ENCODE measurements around the gene ASMTL.
"Not testable (repeated sequence)": the region's sequence is repeated elsewhere in the genome, so short reads cannot be mapped to it uniquely, and the experiment has no call there.

The ASMTL gene

DNA sequence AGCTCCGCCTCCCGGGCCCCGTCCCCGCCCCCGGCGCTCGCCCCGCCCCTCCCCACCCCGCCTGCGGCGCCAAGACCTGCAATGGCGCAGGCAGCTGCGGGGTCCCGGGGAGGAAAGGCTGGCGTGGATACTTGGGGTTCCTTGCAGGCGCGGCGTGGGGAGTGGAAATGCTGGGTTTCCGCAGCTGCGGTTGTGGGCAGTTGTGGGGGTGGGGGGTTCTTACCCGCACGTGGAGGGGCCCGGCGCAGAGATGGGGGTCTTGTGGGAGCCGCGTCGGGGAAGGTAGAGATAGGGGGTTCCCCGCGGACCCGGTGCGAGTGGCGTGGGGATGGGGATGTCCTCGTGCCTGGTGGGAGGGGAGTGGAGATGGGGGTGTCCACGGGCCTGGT lies 680 bp upstream of the ASMTL start:
- DNase-seq = no peak

DNA sequence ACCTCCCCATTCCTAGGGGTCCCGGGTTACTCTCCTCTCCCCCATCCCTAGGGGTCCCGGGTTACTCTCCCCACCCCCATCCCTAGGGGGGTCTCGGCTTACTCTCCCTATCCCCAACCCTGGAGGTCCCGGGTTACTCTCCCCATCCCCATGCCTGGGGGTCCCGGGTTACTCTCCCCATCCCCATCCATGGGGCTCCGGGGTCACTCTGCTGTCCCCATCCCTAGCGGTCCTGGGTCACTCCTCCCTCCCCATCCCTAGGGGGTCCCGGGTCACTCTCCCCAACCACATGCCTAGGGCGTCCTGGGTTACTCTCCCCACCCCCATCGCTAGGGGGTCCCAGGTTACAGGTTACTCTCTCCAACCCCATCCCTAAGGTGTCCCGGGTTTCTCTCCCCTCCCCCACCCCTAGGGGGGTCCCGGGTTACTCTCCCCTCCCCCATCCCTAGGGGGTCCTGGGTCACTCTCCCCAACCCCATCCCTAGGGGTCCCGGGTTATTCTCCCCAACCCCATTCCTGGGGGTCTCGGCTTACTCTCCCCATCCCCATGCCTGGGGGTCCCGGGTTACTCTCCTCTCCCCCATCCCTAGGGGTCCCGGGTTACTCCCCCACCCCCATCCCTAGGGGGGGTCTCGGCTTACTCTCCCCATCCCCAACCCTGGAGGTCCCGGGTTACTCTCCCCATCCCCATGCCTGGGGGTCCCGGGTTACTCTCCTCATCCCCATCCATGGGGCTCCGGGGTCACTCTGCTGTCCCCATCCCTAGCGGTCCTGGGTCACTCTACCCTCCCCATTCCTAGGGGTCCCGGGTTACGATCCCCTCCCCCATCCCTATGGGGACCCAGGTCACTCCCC lies 821 bp downstream of the ASMTL start:
- DNase-seq = no peak

DNA sequence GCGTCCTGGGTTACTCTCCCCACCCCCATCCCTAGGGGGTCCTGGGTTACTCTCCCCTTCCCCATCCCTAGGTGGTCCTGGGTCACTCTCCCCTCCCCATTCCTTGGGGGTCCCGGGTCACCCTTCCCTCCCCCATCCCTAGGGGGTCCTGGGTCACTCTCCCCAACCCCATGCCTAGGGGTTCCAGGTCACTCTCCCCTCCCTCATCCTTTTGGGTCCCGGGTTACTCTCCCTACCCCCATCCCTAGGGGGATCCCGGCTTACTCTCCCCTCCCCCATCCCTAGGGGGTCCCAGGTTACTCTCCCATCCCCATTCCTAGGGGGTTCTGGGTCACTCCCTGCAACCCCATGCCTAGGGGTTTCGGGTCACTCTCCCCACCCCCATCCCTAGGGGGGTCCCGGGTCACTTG lies 1.5 kb downstream of the ASMTL start:
- no peak for DNase-seq

DNA sequence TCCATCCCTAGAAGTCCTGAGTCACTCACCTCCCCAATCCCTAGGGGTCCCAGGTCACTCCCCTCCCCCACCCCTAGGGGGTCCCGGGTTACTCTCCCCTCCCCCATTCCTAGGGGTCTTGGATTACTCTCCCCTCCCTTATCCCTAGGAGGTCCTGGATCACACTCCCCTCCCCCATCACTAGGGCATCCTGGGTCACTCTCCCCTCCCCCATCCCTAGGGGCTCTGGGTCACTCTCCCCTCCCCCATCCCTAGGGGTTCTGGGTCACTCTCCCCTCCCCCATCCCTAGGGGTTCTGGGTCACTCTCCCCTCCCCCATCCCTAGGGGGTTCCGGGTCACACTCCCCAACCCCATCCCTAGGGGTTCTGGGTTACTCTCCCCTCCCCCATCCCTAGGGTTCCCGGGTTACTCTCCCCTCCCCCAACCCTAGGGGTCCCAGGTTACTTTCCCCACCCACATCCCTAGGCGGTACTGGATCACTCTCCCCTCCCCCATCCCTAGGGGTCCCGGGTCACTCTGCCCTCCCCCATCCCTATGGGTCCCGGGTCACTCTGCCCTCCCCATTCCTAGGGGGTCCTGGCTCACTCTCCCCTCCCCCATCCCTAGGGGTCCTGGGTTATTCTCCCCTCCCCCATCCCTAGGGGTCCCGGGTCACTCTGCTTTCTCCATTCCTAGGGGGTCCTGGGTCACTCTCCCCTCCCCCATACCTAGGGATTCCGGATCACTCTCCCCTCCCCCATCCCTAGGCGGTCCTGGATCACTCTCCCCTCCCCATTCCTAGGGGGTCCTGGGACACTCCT lies 2.1 kb downstream of the ASMTL start:
- no peak for DNase-seq

DNA sequence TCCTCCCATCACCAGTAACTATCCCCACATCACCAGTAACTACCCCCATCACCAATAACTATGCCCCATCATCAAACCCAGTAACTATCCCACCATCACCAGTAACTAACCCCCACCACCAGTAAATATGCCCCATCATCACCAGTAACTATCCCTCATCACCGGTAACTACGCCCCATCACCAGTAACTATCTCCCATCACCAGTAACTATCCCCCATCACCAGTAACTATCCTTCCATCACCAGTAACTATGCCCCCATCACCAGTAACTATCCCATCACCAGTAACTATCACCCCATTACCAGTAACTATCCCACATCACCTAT lies 2.9 kb downstream of the ASMTL start:
- no peak for DNase-seq

DNA sequence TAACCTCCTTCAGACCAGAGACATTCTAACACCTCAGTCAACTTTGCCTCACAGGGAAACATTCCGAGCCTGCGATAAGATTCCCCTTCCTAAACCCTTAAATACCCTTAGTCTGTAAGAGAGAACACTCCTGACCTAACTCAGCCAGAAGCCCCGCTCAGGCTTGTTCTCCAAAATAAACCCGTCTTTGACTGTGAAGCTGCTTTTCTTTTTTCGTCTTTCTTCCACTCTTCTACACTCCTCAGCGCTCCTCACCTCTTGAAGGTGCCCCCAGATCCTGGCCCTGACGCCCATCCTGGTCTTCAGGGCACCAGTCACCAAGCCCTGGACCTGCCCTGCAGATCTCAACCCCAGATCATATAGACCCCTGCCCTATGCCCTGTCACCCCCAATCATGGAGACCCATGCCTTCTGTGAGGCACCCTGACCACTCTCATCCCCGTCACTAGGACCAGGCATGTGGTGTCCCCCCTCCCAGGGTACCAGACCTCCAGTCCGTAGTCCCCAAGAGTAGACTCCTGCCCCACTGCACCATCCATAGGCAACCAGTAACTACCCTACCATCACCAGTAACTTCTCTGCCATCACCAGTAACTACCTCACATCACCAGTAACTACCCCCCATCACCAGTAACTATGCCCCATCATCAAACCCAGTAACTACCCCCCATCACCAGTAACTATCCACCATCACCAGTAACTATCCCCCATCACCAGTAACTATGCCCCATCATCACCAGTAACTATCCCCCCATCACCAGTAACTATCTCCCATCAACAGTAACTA lies 3.5 kb downstream of the ASMTL start:
- DNase-seq = no peak

DNA sequence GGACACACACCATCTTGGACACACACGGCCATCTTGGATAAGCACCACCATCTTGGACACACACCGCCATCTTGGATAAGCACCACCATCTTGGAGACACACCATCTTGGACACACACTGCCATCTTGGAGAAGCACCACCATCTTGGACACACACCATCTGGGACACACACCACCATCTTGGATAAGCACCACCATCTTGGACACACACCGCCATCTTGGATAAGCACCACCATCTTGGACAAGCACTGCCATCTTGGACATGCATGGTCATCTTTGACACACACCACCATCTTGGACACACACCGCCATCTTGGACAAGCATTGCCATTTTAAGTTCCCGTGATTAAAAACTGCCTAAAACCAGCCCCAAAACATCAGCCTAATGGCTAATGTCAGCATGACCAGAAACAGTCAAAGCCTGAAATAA lies 4.1 kb downstream of the ASMTL start:
- DNase-seq = not testable (repeated sequence)

DNA sequence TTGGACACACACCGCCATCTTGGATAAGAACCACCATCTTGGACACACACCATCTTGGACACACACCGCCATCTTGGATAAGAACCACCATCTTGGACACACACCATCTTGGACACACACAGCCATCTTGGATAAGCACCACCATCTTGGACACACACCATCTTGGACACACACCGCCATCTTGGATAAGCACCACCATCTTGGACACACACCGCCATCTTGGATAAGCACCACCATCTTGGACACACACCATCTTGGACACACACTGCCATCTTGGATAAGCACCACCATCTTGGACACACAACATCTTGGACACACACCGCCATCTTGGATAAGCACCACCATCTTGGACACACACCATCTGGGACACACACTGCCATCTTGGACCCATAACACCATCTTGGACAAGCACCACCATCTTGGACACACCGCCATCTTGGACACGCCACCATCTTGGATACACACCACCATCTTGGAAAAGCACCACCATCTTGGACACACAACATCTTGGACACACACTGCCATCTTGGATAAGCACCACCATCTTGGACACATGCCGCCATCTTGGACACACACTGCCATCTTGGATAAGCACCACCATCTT lies 4.6 kb downstream of the ASMTL start:
- not testable (repeated sequence) for DNase-seq

- DNase-seq = not testable (repeated sequence)
These were observed 5.4 kb downstream of the ASMTL start for GRCh38 chrX:1446984-1447968.

- DNase-seq = no peak
These were observed 7.9 kb downstream of the ASMTL start for GRCh38 chrX:1444561-1445500.

DNA sequence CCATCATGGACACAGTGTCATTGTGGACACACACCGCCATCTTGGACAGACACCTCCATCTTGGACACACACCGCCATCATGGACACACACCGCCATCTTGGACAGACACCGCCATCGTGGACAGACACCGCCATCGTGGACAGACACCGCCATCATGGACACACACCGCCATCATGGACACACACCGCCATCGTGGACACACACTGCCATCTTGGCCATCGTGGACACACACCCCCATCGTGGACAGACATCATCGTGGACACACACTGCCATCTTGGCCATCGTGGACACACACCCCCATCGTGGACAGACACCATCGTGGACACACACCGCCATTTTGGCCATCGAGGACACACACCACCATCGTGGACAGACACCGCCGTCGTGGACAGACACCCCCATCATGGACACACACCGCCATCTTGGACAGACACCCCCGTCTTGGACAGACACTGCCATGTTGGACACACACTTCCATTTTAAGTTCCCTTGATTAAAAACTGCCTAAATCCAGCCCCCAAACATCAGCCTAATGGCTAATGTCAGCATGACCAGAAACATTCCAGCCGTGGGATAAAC lies 9.1 kb downstream of the ASMTL start:
- no peak for DNase-seq

GRCh38 chrX:1442724-1443367 lies 9.9 kb downstream of the ASMTL start:
- DNase-seq = no peak

DNA sequence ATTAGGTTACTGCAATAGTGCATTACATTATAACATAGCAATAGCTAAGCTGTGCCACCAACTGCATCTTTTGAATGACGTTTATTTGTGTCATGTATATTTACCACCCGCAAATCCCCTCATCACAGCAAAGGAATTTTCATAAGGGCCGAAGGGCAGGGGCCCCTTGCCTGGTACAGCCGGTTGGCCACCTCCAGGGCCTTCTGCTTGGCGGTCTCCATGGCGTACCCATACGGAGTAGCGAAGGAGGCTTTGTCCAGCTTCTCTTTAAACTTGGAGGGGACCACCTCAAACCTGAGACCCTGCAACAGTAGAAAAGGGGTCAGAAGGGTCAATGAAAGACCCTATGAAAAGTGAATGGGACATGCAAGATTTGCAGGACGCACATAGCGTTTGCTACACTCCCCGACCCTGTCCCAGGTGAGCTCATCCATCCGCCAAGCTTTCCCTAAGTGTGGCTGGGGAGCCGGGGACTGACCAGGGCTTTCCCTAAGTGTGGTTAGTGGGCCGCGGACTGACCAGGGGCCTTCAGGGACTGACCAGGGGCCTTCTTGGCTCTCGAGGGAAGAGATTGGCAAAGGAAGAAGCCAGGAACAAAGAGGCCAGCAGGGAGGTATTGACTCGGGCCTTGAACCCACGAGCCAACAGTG lies 10.6 kb downstream of the ASMTL start:
- DNase-seq = no peak

DNA sequence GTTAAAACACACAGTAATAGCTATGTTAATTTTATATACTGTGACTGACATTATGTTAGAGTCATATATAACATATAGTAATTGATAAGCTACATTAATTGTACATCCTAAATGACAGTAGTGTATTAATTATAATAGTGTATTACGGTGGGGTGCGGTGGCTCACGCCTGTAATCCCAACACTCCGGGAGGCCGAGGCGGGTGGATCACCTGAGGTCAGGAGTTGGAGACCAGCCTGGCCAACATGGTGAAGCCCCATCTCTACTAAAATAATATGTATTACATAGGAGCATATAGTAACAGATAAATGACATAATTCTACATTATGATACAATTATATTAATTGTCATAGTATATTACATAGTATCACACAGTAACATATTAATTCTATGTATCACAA lies 12.2 kb downstream of the ASMTL start:
- DNase-seq = no peak

- no peak for DNase-seq
These were observed 17.3 kb downstream of the ASMTL start for GRCh38 chrX:1435241-1435895.

DNA sequence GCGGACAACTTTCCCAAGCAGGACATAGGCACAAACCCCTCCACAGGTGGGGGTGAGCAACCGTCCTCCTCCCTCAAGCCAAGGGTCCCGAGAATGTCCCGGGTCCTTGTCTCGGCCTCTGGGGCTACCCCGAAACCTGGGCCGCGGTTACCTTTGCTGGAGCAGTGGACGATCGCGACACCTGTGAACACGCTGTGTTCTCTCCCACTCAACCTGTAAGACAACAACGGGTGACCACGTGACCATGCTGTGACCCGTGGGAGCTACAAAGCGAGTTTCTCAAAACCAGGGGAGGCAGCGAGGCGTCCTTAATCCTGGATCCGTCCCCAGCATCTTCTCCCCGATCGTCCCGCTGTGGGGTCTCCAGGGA lies 17.9 kb downstream of the ASMTL start:
- no peak for DNase-seq

GRCh38 chrX:1433646-1434357 lies 18.9 kb downstream of the ASMTL start:
- no peak for DNase-seq

GRCh38 chrX:1430451-1430850 lies 22.3 kb downstream of the ASMTL start:
- DNase-seq = no peak
